GM20000 (cell line): ENCODE data around the gene CLIC3.

Experiments used
- DNase-seq: peaks from one replicate; pipeline ENCODE4 v3.0.0; 2012; ENCODE audit warnings: low spot score
- TF ChIP-seq, protein P1 (sequence below): IDR thresholded peaks from 2 replicates; pipeline ENCODE4 v1.5.1; 2012; ENCODE audit warnings: mild to moderate bottlenecking, control low read depth; ENCODE audit errors: extremely low read depth, missing control alignments

CLIC3 gene

DNA sequence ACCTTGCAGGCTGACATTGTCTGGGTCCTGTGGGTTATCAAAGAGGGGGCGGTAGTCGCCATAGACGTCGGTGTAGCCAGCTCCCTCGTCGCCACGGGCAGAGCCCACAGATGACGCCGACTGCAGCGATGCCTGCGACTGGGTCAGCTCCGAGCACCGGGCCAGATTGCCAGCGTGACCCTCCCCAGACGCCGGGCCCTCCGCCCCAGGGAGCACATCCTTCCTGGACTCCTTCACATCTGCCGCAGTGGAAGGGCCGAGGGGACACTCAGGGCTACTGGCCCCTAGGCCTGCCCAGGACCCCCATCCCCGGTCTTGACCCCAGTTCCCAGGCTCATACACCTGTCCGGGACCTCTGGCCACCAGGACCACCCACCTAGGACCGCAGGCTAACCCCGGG, 17.8 kb upstream of the CLIC3 start:
- no peak for DNase-seq
- TF ChIP-seq, protein P1, sequence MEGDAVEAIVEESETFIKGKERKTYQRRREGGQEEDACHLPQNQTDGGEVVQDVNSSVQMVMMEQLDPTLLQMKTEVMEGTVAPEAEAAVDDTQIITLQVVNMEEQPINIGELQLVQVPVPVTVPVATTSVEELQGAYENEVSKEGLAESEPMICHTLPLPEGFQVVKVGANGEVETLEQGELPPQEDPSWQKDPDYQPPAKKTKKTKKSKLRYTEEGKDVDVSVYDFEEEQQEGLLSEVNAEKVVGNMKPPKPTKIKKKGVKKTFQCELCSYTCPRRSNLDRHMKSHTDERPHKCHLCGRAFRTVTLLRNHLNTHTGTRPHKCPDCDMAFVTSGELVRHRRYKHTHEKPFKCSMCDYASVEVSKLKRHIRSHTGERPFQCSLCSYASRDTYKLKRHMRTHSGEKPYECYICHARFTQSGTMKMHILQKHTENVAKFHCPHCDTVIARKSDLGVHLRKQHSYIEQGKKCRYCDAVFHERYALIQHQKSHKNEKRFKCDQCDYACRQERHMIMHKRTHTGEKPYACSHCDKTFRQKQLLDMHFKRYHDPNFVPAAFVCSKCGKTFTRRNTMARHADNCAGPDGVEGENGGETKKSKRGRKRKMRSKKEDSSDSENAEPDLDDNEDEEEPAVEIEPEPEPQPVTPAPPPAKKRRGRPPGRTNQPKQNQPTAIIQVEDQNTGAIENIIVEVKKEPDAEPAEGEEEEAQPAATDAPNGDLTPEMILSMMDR, result no peak

DNA sequence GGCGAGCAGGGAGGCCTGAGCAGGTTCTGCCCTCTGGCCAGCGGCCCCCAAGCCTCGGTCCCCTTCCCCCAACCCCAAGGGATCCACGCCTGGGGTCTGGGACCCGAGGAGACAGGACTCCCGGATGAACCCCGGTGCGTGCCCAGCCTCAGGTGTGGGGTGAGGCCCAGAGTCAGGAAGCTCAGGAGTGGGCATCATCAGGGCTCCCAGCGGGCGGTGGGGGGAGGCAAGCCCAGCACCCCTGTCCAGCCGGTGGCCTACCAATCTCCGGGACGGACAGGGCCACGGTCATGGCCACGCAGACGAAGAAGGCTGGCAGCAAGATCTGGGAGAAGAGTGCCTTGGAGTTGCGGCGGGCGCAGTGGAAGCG, 17.2 kb upstream of the CLIC3 start:
- no peak for DNase-seq

DNA sequence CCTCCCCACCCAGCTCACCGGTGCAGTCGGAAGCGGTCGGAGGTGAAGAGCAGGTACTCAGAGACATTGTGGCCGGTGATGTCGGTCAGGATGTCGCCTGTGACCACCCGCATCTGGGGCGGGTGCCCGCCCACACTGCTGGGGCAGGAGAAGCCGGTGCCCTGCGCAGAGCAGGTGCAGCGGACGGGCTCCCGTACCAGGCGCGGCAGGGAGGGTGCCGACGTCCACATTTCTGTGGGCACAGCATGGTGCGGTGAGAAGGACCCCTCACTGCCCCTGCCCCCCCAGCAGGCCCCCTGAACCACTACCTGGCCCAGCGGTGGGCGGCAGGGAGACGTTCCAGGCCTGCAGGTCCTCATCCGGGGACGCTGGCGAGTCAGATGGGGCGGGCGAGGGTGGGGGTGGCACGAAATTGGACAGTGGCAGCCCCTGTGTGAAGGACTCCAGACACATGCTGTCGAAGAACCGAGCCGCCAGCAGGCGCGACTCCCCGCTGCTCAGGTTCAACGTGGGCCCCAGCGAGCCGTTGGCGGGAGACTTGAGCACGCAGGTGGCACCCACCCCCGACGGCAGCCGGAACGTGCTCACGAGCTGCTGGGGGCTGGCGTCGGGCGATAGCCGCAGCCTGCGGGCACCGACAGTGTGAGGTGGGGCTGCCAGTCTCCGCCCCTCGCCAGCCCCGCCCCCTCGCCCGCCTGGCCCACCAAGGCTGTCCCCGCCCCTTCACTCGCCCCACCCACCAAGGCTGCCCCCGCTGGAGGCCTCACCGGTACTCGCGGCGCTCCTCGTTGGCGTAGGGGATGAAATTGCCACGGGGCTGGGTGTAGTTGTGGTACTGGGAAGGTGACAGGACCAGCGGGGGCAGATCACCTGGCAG, 16.6 kb upstream of the CLIC3 start:
- TF ChIP-seq, protein P1, result no peak
- no peak for DNase-seq

More for the DNA sequence above, 17.2 kb upstream of the CLIC3 start:
- TF ChIP-seq, protein P1, result no peak

DNA sequence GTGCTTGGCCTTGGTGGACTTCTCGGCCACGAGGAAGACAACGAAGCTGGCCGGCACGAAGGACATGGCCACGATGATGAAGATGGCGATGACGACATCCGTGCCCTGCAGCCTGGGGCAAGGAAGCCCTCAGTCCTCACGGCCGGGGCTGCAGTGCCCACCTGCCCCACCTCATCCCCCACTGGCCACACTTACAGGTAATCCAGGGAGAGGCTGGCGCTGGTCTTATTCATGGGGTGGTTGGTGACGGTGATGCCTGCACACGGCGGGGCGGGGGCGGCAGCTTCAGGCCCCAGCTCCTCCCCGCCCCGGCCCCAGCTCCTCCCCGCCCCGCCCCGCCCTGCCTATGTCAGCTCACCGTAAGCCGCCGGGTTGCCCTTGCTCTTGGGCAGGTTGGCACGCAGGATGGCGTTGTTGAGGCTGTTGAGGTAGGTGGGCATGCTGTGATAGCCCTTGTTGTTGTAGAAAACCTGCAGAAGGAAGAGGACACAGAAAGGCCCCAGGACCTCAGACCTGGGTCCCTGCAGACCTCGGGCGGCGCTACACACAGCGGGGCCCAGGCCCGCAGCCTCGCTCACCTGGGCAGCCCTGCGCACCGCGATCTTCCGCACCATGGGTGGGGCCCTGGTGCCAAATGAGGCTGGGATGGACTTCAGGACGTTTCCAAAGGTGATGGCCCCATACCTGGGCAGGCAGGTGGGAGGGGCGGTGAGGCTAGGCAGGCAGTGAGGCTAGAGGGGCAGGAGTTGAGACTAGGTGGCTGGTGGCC, 15.7 kb upstream of the CLIC3 start:
- TF ChIP-seq, protein P1, result no peak
- DNase-seq, result no peak

DNA sequence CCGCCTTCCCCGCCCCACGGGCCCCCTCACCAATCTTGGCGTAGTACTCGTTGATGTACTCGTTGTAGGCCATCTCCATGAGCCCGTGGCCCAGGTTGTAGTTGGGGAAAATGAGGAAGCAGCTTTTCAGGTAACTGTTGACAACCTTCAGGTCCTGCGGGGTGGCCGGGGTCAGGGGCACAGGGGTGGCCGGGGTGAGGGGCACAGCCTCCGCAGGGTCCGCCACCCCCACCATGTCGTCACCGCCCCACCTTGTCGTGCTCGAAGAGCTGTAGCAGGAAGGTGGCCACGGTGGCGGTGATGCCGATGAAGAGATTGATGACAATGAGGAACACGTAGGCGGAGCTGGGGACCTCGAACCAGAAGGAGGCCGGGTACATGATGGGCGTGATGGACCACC, 14.8 kb upstream of the CLIC3 start:
- DNase-seq, result no peak
- TF ChIP-seq, protein P1, result no peak

DNA sequence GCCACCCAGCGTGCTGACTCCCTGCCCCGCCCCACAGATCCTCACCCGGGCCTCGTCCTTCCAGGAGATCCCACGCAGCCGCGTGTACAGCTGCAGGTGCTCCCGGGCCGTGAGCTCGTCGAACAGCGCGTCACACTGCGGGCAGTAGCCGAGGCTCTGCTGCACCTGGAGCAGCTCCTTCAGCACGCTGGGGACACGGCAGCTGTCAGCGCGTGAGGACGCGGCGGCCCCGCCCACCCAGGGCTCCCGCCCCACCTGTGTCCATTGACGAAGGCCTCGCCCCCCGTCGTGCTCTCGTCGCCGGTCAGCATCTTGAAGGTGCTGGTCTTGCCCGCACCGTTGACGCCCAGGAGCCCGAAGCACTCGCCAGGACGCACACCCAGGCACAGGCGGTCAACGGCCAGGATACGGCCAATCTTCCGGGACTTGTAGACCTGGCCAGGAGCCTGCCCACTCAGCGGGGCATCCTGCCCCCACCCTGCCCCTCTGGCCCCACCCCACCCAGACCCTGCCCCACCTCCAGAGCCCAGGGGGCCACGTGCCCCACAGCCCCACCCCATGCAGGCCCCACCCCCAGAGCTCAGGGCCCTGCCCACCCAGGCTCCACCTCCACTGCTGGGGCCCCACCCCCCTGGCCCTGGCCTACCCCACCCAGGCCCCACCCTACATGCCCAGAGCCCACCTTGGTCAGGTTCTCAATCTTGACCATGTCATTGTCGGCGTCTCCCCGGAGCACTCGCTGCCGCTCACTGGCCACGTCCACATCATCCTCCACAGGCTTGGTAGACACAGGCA, 13.8 kb upstream of the CLIC3 start:
- TF ChIP-seq, protein P1, result no peak
- no peak for DNase-seq
